Measurements from ENCODE around the gene KIF26B.

KIF26B gene

GRCh38 chr1:245205864-245206263, 51.1 kb downstream of the KIF26B start:
- DNase-seq (ENCODE audit: extremely low read depth in 1 of 2, low read depth in 1 of 2), result no peak

GRCh38 chr1:245207056-245207638, 52.4 kb downstream of the KIF26B start:
- no peak for DNase-seq (ENCODE audit: extremely low read depth in 1 of 2, low read depth in 1 of 2)

- DNase-seq (ENCODE audit: extremely low read depth in 1 of 2, low read depth in 1 of 2), result no peak
Observed at GRCh38 chr1:245207801-245208200, 53.0 kb downstream of the KIF26B start.

GRCh38 chr1:245209658-245210435, 55.1 kb downstream of the KIF26B start:
- no peak for DNase-seq (ENCODE audit: extremely low read depth in 1 of 2, low read depth in 1 of 2)

DNA sequence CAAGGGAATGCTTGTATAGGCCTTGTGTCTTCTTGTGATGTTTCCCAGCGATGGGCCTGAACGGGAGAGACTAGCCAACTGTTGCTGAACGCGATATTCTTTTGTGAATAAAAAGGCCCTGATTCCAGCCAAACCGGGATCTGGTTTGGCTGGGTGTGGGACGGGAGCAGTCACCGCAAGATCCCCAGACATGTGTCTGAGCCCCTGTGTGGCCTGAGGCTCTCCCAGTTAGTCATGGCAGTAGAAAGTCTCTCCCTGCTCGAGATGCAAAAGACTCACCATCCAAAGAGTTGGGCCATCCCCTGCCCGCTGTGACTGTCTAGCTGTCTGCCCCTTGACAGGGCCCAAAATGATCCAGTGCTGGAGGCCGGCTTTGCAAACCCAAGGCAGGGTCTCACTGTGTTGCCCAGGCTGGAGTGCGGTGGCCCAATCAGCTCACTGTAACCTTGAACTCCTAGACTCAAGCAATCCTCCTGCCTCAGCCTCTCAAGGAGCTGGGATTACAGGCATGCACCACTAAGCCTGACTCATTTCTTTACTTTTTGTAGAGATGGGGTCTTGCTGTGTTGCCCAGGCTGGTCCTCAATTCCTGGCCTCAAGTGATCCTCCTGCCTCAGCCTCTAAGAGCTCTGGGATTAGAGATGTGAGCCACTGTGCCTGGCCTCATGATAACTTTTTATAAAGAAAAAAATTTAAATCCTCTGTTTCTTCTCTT, 56.4 kb downstream of the KIF26B start:
- DNase-seq (ENCODE audit: extremely low read depth in 1 of 2, low read depth in 1 of 2), result no peak

GRCh38 chr1:245211761-245212160, 57.0 kb downstream of the KIF26B start:
- DNase-seq (ENCODE audit: extremely low read depth in 1 of 2, low read depth in 1 of 2), result no peak

DNA sequence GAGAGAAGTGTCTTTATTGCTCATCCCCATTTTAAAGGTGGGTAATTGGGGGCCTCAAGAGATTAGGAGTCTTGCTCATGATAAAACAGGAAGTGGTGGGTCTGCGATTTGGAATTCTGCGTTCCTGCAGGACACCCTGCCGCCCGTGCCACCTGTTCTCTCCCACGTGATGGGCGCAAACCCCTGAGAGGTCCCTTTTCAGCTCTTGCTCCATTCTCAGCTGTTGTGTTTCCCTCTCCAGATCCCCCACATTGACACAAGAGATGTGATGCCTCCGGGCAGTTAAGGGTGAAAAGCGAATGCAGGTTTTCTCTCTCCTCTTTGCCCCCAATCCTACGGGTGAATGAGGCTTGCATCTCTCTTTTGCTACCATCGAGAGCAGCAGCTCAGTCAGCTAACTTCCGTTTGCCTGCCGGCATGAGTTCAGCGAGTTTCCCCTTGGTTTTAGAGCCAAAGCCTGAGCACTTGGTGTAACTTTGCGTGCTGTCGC, 57.5 kb downstream of the KIF26B start:
- no peak for DNase-seq (ENCODE audit: extremely low read depth in 1 of 2, low read depth in 1 of 2)

DNA sequence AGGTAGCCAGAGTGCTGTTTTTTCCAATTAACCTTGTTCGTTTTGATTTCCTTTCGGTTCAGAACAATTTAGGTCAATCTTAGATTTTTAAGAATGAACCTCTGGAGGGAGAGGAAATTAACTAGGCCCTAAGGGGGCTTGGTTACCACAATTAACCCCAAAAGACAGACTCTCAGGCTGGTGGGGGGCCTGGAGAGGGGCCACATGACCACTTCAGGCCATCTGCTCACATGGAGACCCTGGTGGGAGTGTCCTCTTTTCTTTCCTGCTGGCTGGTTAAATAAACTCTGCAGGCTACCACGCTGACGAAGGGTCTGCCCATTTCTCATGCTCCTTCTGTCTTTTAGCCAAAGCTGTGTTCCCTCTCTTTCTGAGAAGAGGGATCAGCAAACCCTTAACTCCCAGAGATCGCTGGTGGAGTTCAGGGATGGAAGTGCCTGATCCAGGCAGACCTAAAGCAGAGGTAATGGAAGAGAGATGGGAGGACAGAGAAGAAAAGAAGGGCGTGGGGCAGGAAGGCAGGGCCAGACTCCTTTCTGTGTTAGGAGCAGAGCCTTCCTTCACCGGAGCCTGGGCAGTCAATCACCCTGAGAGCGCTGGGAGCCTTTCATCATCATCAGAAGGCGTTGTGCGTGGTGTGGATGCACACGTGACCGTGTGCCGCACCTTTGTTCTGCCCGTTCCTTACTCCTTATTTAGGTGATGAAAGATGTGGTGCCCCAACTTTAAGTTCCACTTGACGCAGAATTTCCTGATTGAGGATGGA, 58.5 kb downstream of the KIF26B start:
- no peak for DNase-seq (ENCODE audit: extremely low read depth in 1 of 2, low read depth in 1 of 2)

- no peak for DNase-seq (ENCODE audit: extremely low read depth in 1 of 2, low read depth in 1 of 2)
Observed at GRCh38 chr1:245215071-245215470, 60.3 kb downstream of the KIF26B start.

DNA sequence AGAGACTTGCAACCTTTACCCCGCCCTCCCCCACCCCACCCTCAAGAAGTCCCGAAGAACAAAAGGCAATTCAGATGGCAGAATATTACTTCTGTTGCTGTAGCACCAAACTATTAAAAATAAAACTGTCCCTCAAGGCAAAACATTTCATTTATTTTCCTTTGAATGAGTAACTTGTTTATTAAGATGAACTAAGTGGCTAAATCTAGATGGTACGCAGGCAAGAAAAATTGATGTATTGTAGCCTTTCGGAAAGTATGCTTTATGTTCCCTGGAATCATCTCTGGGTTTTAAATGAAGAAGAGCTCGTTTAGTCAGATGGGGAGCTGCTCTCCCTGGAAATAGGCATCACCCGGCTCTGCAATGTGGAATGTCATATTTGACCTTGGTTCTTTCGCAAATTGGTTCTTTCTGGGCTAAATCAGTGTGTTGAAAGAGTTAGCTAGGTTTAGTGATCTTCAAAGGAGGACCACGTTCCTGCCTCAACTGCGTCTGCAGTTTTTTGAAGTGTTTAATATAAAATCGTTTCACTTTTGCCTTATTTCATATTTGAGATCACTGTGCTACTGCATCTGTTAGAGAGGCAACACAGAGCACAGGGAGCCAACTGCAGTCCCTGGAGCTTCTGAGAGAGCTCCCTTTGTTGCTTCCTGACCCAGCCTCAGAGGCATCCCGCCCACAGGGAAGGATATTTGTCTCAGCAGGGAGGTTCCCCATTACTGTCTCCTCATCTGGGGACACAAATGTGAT, 61.8 kb downstream of the KIF26B start:
- no peak for DNase-seq (ENCODE audit: extremely low read depth in 1 of 2, low read depth in 1 of 2)

DNA sequence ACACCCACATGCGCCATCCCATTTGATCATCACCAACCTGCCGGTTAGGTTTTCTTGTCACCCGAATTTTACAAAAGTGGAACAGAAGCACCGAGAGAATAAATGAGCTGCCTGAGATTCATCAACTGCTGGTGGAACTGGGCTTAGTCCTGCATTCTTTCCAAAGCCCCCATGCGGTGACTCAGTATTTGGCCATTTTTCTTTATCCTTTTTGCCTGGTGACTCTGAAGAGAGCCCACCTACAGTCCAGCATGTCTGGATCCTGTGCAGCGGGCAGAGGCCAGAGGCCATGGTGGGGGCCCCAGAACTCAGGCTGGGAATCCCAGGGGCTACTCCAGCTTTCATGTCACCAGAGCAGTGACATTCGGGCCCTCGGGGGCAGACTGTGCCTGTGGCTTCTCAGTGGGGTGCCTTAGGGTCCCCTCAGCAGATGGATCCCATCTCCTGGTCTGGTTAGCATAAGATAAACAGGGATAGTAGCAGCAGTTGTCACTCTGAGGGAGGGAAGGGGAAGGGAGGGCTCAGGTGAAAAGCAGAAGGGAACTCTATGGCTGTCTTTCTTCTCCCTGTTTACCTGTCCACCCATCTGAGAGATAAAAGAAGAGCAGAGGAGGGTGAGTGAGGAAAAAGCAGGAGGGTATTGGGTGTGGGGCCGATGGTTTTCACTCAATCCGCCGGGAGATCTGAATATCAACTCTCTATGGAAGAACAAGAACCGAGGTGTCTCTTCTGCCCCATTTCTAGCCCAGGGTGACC, 63.2 kb downstream of the KIF26B start:
- DNase-seq (ENCODE audit: extremely low read depth in 1 of 2, low read depth in 1 of 2), result no peak

GRCh38 chr1:245220381-245220985, 65.7 kb downstream of the KIF26B start:
- no peak for DNase-seq (ENCODE audit: extremely low read depth in 1 of 2, low read depth in 1 of 2)

DNA sequence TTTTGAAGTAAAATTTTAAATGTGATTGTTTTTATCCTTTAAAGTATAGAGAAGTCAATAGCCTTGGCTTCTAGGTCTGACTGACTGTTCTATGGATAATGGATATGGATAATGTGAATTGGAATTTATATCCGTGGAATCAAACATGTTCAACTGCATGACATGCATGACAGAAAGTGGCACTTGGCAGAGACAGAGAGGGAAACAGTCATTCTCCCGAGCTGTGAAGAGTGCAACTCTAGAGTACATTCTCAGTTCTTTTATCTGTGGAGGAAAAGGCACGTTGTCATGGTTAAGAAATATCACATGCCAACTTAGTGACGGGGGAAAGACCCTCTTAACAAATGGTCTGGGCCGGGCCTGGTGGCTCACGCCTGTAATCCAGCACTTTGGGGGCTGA, 67.0 kb downstream of the KIF26B start:
- no peak for DNase-seq (ENCODE audit: extremely low read depth in 1 of 2, low read depth in 1 of 2)

- DNase-seq (ENCODE audit: extremely low read depth in 1 of 2, low read depth in 1 of 2), result no peak
Observed at GRCh38 chr1:245222931-245223595, 68.3 kb downstream of the KIF26B start.

DNA sequence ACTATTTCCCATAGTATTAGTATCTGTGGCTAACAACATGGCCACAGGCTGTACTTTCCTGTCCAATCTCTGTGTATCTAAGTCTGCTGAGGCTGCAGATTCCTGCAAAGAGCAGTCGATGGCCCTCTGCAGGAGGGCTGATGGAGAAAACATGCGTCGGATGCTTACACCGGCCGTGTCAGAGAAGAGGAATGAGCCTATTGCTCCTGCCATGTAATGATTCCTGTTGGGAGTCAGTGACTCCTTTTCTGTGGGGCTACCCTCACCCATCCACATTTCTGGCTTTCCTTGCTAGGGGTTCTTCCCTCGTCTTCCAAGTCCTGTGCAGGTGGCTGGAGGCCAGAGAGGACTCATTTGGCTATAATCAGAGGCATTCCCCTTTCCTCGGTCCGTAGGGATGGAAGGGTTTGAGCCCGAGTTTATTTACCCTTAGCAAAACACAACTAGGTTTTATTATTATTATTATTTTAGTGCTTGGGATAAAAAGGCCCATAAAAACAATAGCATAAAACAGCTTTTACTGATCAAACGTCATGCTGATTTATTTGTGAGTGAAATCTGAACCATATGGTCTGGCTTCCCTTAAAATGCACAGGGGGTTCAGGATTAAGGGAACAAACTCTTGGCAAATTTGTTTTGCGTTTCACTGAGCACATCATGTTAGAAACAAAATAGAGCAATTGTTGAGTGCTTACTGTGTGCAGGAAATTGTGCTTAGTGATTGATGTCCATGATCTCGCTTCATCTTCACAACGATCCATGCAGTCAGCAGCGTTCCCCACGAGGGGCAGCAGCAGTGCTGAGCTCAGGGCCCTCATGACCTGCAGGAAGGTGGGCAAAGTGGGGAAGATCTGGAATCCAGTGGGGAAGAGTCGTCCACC, 70.8 kb downstream of the KIF26B start:
- DNase-seq (ENCODE audit: extremely low read depth in 1 of 2, low read depth in 1 of 2), result no peak

GRCh38 chr1:245226203-245226499, 71.4 kb downstream of the KIF26B start:
- no peak for DNase-seq (ENCODE audit: extremely low read depth in 1 of 2, low read depth in 1 of 2)

DNA sequence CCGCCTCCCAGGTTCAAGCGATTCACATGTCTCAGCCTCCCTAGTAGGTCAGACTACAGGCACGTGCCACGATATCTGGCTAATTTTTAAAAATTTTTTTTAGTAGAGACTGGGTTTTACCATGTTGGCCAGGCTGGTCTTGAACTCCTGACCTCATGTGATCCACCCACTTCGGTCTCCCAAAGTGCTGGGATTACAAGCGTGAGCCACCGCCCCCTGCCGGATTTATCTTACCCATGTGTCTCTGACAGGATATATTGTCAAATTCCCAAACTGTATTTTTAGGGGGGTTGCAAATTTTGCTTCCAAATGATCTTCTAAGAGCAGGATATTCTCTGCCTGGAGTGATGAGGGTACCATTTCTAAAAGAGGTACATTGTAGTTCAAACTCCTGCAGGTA, 74.3 kb downstream of the KIF26B start:
- no peak for DNase-seq (ENCODE audit: extremely low read depth in 1 of 2, low read depth in 1 of 2)

- DNase-seq (ENCODE audit: extremely low read depth in 1 of 2, low read depth in 1 of 2), result no peak
Observed at GRCh38 chr1:245232931-245233330, 78.1 kb downstream of the KIF26B start.

Measured in activated CD8-positive, alpha-beta memory T cell treated with anti-CD3 and anti-CD28 coated beads for 1 hour (primary cell).